Stimulated activated naive CD8-positive, alpha-beta T cell treated with anti-CD3 and anti-CD28 coated beads, Interleukin-15, amount 100 ng/mL, for 72 hours (primary cell): ENCODE data around the gene LAMP5.

ENCODE experiments used
- ATAC-seq: fragments of 150-1000 bp; cut with Tn5 transposase; 2 replicates; pipeline ENCODE4 v1.10.0; 2021; ENCODE audit warnings: mild to moderate bottlenecking, moderate library complexity
- DNase-seq, 2 donors: peaks; one replicate each; pipeline ENCODE4 v3.0.0; 2021 to 2022
- H3K27ac Mint-ChIP-seq, 2 donors: one replicate each; pipeline ENCODE4 v1.8.0; 2022; ENCODE audit warnings: mild to moderate bottlenecking in 2 of 2, mixed read lengths in 2 of 2, moderate library complexity in 2 of 2
- H3K27me3 Mint-ChIP-seq: one replicate; pipeline ENCODE4 v1.8.0; 2022; ENCODE audit warnings: mixed read lengths
- H3K4me1 Mint-ChIP-seq: one replicate; pipeline ENCODE4 v1.8.0; 2022; ENCODE audit warnings: mild to moderate bottlenecking, mixed read lengths
- H3K4me3 Mint-ChIP-seq, 2 donors: one replicate each; pipeline ENCODE4 v1.8.0; 2022; ENCODE audit warnings: mild to moderate bottlenecking in 2 of 2, mixed read lengths in 2 of 2, moderate library complexity in 1 of 2
- H3K9me3 Mint-ChIP-seq, 2 donors: one replicate each; pipeline ENCODE4 v1.8.0; 2022; ENCODE audit warnings: mixed read lengths in 2 of 2

LAMP5 gene

GRCh38 chr20:9551808-9552550 lies 37.6 kb downstream of the LAMP5 start:
- H3K27me3 Mint-ChIP-seq, result no peaks in the 10 kb centered on the region
- no peaks in the 10 kb centered on the region for H3K4me1 Mint-ChIP-seq
- ATAC-seq (no peak), DNase-seq (no peak)
- H3K9me3 Mint-ChIP-seq, result no peaks in the 10 kb centered on the region
- no peak overlapping the region for H3K4me3 Mint-ChIP-seq
- no peak overlapping the region for H3K27ac Mint-ChIP-seq

GRCh38 chr20:9555781-9556180 lies 41.4 kb downstream of the LAMP5 start:
- Mint-ChIP-seq H3K9me3 (peaks cover 0 to 6% of the 10 kb centered on the region in 2 donors), H3K4me1 (no peaks in the 10 kb centered on the region), H3K4me3 (no peak overlapping the region), H3K27ac (no peak overlapping the region), H3K27me3 (peaks cover 5% of the 10 kb centered on the region)
- no peak for ATAC-seq
- DNase-seq, result no peak

- DNase-seq (no peak), ATAC-seq (no peak)
- no peak overlapping the region for H3K27ac Mint-ChIP-seq
- H3K4me3 Mint-ChIP-seq, result no peak overlapping the region
- H3K4me1 Mint-ChIP-seq, result no peaks in the 10 kb centered on the region
- peaks cover 0 to 6% of the 10 kb centered on the region in 2 donors for H3K9me3 Mint-ChIP-seq
- peaks cover 5% of the 10 kb centered on the region for H3K27me3 Mint-ChIP-seq
Measured at GRCh38 chr20:9557411-9557810, 43.0 kb downstream of the LAMP5 start.

GRCh38 chr20:9565910-9566550 lies 51.6 kb downstream of the LAMP5 start:
- no peak overlapping the region for H3K4me3 Mint-ChIP-seq

GRCh38 chr20:9566977-9567376 lies 52.6 kb downstream of the LAMP5 start:
- Mint-ChIP-seq H3K4me3 (no peak overlapping the region), H3K27me3 (peaks cover 11% of the 10 kb centered on the region), H3K4me1 (no peaks in the 10 kb centered on the region), H3K27ac (no peak overlapping the region), H3K9me3 (peaks cover 5 to 7% of the 10 kb centered on the region in 2 donors)
- no peak for DNase-seq
- ATAC-seq, result no peak

More at GRCh38 chr20:9565910-9566550, 51.6 kb downstream of the LAMP5 start:
- DNase-seq (no peak), ATAC-seq (no peak)
- Mint-ChIP-seq H3K9me3 (peaks cover 5 to 7% of the 10 kb centered on the region in 2 donors), H3K27ac (no peak overlapping the region), H3K4me1 (no peaks in the 10 kb centered on the region), H3K27me3 (peaks cover 11% of the 10 kb centered on the region)

- ATAC-seq, result no peak
- Mint-ChIP-seq H3K9me3 (peaks cover 5 to 7% of the 10 kb centered on the region in 2 donors), H3K4me1 (no peaks in the 10 kb centered on the region), H3K27ac (no peak overlapping the region), H3K4me3 (no peak overlapping the region), H3K27me3 (peaks cover 20% of the 10 kb centered on the region)
- no peak for DNase-seq
Measured at GRCh38 chr20:9570612-9571011, 56.2 kb downstream of the LAMP5 start.

- H3K27me3 Mint-ChIP-seq, result peaks cover 9% of the 10 kb centered on the region
- no peak for DNase-seq
- H3K4me3 Mint-ChIP-seq, result no peak overlapping the region
- no peak for ATAC-seq
- H3K4me1 Mint-ChIP-seq, result no peaks in the 10 kb centered on the region
- H3K9me3 Mint-ChIP-seq, result peaks cover 5 to 7% of the 10 kb centered on the region in 2 donors
- H3K27ac Mint-ChIP-seq, result no peak overlapping the region
Measured at GRCh38 chr20:9571783-9572182, 57.4 kb downstream of the LAMP5 start.

GRCh38 chr20:9572670-9573069 lies 58.3 kb downstream of the LAMP5 start:
- ATAC-seq, result no peak
- peaks cover 9% of the 10 kb centered on the region for H3K27me3 Mint-ChIP-seq
- H3K4me3 Mint-ChIP-seq, result no peak overlapping the region
- H3K4me1 Mint-ChIP-seq, result no peaks in the 10 kb centered on the region
- no peak overlapping the region for H3K27ac Mint-ChIP-seq
- no peak for DNase-seq
- H3K9me3 Mint-ChIP-seq, result peaks cover 5 to 7% of the 10 kb centered on the region in 2 donors

- Mint-ChIP-seq H3K27me3 (peaks cover 9% of the 10 kb centered on the region), H3K4me1 (no peaks in the 10 kb centered on the region), H3K9me3 (peaks cover 5 to 7% of the 10 kb centered on the region in 2 donors), H3K27ac (no peak overlapping the region), H3K4me3 (no peak overlapping the region)
- no peak for ATAC-seq
- DNase-seq, result no peak
Measured at GRCh38 chr20:9573335-9574151, 59.2 kb downstream of the LAMP5 start.

GRCh38 chr20:9574181-9574580 lies 59.8 kb downstream of the LAMP5 start:
- DNase-seq, result no peak
- peaks cover 9% of the 10 kb centered on the region for H3K27me3 Mint-ChIP-seq
- H3K4me3 Mint-ChIP-seq, result no peak overlapping the region
- H3K4me1 Mint-ChIP-seq, result no peaks in the 10 kb centered on the region
- no peak for ATAC-seq
- peaks cover 3 to 4% of the 10 kb centered on the region in 2 donors for H3K9me3 Mint-ChIP-seq
- no peak overlapping the region for H3K27ac Mint-ChIP-seq

GRCh38 chr20:9574776-9575175 lies 60.4 kb downstream of the LAMP5 start:
- DNase-seq (no peak), ATAC-seq (no peak)
- no peaks in the 10 kb centered on the region for H3K9me3 Mint-ChIP-seq
- H3K27ac Mint-ChIP-seq, result no peak overlapping the region
- H3K4me3 Mint-ChIP-seq, result no peak overlapping the region
- H3K27me3 Mint-ChIP-seq, result peaks cover 9% of the 10 kb centered on the region
- no peaks in the 10 kb centered on the region for H3K4me1 Mint-ChIP-seq

- Mint-ChIP-seq H3K27me3 (peaks cover 9% of the 10 kb centered on the region), H3K4me3 (no peak overlapping the region), H3K9me3 (peaks cover 0 to 4% of the 10 kb centered on the region in 2 donors), H3K4me1 (no peaks in the 10 kb centered on the region), H3K27ac (no peak overlapping the region)
- no peak for DNase-seq
- ATAC-seq, result no peak
Measured at GRCh38 chr20:9575836-9576235, 61.4 kb downstream of the LAMP5 start.

- no peaks in the 10 kb centered on the region for H3K4me1 Mint-ChIP-seq
- no peak overlapping the region for H3K27ac Mint-ChIP-seq
- H3K4me3 Mint-ChIP-seq, result no peak overlapping the region
- ATAC-seq (no peak), DNase-seq (no peak)
- H3K9me3 Mint-ChIP-seq, result peaks cover 0 to 4% of the 10 kb centered on the region in 2 donors
- peaks cover 9% of the 10 kb centered on the region for H3K27me3 Mint-ChIP-seq
Measured at GRCh38 chr20:9576695-9577094, 62.3 kb downstream of the LAMP5 start.

- Mint-ChIP-seq H3K9me3 (peaks cover 0 to 4% of the 10 kb centered on the region in 2 donors), H3K4me1 (no peaks in the 10 kb centered on the region)
Measured at GRCh38 chr20:9577397-9577796, 63.0 kb downstream of the LAMP5 start.

GRCh38 chr20:9578594-9578993 lies 64.2 kb downstream of the LAMP5 start:
- ATAC-seq (no peak), DNase-seq (no peak)
- Mint-ChIP-seq H3K27me3 (peaks cover 3% of the 10 kb centered on the region), H3K9me3 (peaks cover 0 to 4% of the 10 kb centered on the region in 2 donors), H3K4me3 (no peak overlapping the region), H3K27ac (no peak overlapping the region), H3K4me1 (no peaks in the 10 kb centered on the region)

More at GRCh38 chr20:9577397-9577796, 63.0 kb downstream of the LAMP5 start:
- no peak overlapping the region for H3K4me3 Mint-ChIP-seq
- DNase-seq, result no peak
- peaks cover 9% of the 10 kb centered on the region for H3K27me3 Mint-ChIP-seq
- ATAC-seq, result no peak
- no peak overlapping the region for H3K27ac Mint-ChIP-seq
